GM12875 (cell line): ENCODE results near the gene OMD.

Experiments
- H3K4me3 ChIP-seq: one replicate; pipeline ENCODE4 v1.5.1; 2011; ENCODE audit warnings: low read depth, low read length, control low read depth
- CTCF ChIP-seq: IDR thresholded peaks from 2 replicates; pipeline ENCODE4 v1.5.1; 2011; ENCODE audit warnings: low read depth, mild to moderate bottlenecking, control low read depth, inconsistent platforms, low read length, moderate library complexity, borderline replicate concordance; ENCODE audit not compliant: insufficient read depth

The OMD gene

GRCh38 chr9:92455217-92455616 is 30.9 kb upstream of the OMD start:
- H3K4me3 ChIP-seq = no peak overlapping the region
- peak; percentile 37; the same call in 1 of the 2 replicates for TF ChIP-seq CTCF

- TF ChIP-seq CTCF = no peak
- H3K4me3 ChIP-seq = no peak overlapping the region
These were observed 22.3 kb upstream of the OMD start for GRCh38 chr9:92446536-92446935.

- no peak for TF ChIP-seq CTCF
- no peak overlapping the region for H3K4me3 ChIP-seq
These were observed 20.6 kb upstream of the OMD start for GRCh38 chr9:92444841-92445240.

- no peak overlapping the region for H3K4me3 ChIP-seq
- no peak for TF ChIP-seq CTCF
These were observed 16.4 kb upstream of the OMD start for GRCh38 chr9:92440751-92441046.

- H3K4me3 ChIP-seq = no peak overlapping the region
- no peak for TF ChIP-seq CTCF
These were observed 15.9 kb upstream of the OMD start for GRCh38 chr9:92439921-92440750.

GRCh38 chr9:92438900-92439526 is 14.7 kb upstream of the OMD start:
- TF ChIP-seq CTCF = no peak
- no peak overlapping the region for H3K4me3 ChIP-seq

- no peak overlapping the region for H3K4me3 ChIP-seq
- TF ChIP-seq CTCF = no peak
These were observed 11.0 kb upstream of the OMD start for GRCh38 chr9:92435263-92435662.
